HG02798 (cell line): ENCODE measurements around the gene FBXL22.

ENCODE experiments used
- ATAC-seq: cut with Tn5 transposase; IDR thresholded peaks from one replicate; pipeline ENCODE4 v1.9.1; 2021; ENCODE audit warnings: mild to moderate bottlenecking; ENCODE audit not compliant: unreplicated experiment, poor library complexity

Gene FBXL22

DNA sequence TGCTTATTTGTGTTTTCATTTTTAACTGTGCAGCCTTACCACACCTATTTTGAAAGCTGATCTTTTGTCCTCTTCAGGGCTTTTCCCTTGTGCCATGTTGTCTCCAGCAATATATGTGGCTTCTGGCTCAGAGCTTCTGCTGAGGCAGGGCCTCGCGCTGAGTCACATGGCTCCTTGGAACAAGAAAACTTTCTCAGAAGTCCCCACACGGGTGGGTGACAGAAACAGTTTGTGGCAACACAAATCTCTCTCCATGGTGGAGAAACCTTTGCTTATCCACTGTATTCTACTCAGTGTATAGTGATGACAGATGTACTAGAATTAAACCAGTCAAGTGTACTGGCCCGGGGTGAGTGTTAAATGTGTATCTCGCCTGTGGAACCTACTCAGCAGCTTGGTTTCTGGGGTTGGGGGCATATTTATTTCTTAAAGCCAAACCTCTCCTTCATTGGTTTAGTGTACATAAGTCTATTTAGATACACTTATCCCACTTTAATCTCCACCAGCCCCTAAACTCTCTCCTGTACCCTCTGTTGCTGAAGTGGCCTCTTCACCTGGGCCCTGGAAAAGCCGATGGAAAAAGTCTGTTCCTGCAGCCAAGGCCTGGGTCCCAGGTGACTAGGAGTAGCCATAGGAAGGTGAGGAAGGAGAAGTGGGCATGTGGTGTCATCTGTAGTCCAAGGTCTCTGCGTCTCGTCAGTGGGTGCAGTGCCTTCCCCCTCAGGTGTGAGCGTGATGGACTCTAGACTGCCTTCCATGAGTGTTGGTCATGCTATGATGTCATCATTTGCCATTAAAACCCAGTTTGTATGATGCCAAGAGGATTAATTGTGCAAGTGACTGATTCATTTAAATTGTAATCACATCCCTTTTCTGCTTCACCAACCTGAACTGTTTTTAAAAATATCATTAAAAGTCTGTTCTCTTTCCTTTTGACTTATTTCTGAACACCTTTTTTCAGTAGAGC, 3.2 kb upstream of the FBXL22 start:
- ATAC-seq = no peak

DNA sequence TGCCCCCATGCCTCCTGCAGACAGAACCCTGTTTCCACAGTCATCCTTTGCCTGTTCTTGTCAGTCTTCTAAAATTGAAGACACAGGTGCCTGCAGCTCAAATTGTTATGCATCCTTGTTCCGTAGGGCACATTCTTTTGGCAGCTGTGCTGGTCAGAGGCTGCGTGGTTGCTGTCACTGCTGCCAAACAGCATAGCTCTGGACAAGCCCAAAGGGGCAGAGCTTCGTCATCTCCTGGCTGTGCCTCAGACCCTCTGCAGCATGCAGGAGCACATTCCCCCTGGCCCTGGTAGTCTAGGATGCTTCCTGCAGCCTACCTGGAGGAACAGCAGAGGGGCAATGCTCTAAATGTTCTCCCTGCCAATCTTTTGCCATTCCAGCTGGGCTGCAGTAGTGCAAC, 2.1 kb upstream of the FBXL22 start:
- ATAC-seq = no peak

DNA sequence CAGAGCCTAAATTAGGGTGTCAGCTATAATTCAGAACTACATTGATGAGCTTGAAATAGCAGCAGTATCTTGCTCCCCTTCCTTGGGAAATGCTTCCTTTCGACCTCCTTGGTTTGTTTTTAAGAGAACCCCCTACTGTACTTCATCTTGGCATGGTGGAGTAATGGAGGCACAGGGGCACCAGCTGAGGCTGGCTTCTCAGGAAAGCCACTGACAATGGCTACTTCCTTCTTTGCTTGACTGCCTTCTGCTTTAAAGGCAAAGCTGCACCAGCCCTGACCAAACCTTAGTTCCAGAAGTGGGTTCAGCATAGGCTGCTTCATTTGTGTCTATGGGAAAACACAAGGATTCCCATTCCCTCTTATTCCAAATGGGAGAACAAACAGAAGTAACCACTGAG, 1.5 kb upstream of the FBXL22 start:
- no peak for ATAC-seq

DNA sequence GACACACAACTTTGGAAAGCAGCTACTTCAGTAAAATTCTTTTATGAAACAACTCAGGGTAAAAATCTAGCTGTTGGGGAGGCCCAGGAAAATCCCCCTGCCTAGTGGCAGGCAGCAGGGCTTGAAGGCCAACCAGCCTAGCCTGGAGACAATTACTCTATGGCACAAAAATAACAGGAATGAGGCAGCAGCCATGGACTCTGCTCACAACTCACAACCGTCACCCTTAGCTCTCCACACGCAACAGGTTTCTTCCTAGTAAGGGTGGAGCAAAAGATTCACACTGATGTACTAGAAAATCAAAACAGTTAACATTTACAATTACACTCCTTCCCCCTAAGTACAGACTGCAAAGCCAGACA, 530 bp upstream of the FBXL22 start:
- no peak for ATAC-seq

DNA sequence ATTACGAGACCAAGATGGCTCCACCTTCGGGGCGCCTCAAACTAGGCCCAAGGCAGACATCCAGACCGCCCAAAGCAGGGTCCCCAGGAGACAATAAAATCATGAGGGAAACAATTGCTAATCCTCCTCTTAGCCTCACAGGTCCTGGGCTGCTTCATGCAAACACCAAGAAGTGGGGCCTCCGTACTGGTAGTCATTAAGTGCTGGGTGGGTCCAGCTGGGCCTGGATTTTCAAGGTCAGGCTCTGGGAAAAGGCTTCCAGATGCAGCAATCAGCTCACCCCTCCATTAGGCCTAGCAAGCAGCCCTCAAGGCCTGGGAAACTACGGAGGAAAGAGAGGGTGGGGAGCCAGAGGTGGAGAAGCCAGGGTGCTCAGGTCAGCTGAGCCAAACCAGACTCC, 634 bp downstream of the FBXL22 start:
- no peak for ATAC-seq

DNA sequence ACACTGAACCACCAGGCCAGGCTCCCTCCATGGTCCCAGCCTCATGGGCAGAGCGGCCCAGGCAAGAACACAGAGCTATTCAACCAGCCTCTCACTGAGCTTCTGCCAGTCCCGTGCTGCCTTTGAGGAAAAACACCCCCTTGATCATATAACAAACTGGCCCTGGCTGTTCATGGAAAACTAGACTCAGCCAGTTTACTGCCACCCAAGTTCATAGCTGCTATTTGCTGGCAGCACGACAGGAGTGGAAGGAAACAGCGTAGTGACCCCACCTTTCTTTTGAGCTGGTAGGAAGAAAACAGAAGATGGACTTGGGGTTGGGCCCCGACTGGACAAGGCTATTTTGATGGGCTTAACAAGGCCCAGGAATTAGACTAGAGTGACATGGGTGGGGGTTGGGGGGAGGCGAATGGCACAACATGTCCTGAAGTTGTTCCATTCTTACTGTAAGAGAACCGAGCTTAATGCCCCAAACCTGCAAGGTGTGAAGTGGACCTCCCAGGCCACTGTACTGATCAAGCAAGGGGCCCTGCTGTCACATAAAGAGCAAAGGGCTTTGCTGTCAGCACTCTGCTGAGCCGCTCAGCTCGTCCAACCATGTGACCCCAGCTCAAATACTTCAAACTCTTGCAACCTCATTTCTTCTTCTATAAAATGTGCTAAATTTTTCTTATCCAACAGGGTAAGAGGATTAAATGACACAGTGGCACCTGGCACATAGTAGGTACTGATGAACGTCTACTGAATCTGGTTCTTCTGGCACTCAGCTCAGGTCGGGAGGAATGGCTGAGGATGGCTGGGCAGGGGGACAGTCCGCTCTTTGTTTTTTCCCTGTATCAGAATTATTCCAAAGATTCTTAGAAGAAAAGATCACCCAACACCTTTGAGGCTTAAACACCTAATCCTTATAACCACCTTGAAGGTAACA, 1.6 kb downstream of the FBXL22 start:
- ATAC-seq = no peak

DNA sequence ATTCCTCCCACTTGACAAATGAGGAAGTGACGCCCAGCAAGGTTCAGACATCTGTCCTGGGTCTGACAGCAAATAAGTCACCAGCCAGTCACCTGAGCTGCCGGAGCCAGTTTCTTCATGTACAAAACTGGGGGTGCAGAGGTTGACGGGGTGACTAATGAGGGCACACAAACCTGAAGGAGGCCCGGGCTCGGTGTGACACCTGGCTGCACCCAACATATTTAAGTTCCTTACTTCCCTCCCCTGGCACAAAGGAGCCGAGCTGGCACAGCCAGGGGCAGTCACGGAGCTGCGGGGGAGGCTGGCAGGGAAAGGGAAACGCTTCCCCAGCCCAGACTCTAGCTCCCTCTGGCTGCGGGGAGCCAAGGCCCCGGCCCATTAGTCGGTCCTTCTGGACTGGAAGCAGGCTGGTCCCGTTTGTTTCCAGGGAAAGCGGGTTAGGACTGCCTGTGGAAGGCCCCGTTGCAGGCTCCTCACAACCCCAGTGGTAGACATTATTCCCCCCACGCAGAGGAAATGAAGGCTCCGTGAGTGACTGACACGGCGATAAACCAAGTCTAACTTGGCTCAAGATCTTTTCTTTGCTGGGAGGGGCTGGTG, 2.3 kb downstream of the FBXL22 start:
- no peak for ATAC-seq

DNA sequence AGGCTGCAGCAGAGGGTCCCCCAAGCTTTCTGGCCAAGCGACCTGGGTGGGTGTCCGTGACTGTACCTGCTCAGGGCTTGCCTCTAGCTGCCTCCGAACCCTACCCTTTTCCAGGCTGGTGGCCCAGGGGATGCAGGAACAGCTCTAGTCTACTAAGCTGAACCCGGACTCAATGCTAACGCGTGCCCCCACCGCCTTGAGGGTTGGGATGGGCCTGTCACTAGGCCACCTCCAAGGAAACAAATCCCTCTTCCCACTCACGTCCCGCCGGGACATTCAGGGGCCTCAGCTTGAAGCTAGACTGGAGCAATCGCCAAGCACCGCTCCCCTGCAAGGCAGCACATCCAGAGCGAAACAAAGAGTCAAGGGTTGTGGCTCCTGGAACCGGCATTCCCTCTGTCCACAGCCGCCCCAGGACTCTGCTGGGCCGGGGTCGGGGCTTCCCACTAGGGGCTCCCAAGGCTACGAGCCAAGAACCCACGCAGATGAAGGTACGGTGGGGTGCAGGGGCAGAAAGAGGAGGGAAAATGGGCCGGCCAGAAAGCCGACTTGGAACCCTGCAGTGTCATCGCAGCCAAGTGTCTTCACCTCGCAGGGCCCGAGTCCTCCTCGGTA, 2.9 kb downstream of the FBXL22 start:
- no peak for ATAC-seq

DNA sequence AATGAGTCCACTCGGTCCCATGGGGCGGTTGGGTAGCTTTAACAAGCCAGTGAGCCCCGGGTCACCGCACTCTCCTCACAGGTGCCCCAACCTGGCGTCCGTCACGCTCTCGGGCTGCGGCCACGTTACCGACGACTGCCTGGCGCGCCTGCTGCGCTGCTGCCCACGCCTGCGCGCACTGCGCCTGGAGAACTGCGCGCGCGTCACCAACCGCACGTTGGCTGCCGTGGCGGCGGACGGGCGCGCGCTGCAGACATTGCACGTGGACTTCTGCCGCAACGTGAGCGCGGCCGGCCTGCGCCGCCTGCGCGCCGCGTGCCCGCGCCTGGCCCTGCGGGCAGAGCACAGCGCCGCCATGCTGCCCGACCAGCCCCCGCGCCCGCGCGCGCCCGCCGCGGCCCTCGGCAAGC, 3.4 kb downstream of the FBXL22 start:
- peak; percentile 86 for ATAC-seq

DNA sequence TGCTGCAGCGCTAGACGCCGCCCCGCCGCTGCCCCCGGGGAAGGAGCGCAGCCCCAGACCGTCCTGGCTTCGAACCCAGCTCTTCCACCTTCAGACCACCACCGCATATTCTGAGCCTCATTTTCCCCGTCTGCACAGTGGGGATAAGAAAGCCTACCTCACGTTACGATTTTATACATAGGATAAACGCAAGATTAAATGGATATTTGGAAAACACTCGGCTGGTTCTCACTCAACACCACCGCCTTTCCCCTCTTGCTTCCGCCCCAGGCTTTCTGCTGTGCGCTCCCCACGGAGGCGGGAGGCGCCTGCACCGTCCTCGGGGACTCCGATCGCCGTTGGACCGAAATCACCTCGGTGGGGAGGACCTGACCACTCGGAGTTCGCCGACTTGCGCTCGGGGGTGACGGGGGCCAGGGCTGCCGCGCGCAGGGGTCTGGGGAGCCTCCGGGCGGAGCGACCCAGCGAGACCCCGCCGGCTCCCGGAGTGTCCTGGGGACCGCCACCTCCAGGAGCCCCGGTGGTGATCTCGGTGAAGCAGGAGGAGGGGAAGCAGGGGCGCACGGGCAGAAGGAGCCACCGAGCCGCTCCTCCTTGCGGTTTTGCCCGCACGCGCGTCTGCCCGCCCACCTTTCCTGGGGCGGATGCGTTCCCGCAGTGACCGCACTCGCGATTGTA, 4.0 kb downstream of the FBXL22 start:
- peak; percentile 3 for ATAC-seq

DNA sequence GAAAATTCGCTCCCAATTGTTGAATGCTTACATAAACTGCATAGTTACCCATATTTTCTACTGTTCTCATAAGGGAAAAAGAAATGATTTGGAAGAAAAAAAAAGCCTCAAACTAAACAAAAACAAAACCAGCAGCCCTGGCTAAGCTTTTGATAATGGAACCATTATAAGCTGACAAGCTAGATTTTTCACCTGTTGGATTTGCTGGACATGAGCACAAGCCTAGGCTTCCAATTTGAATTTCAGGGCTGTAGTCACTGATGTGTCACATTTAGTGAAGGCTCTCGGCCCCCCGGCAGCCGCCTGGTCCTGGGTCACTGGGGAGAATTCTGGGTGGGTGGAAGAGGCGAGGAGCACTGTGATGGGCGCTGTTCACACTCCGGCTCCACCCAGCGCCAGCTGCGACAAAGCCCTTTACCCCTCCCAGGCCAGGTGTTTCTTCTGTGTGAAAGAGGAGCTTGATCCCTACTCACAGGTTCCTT, 4.6 kb downstream of the FBXL22 start:
- no peak for ATAC-seq

DNA sequence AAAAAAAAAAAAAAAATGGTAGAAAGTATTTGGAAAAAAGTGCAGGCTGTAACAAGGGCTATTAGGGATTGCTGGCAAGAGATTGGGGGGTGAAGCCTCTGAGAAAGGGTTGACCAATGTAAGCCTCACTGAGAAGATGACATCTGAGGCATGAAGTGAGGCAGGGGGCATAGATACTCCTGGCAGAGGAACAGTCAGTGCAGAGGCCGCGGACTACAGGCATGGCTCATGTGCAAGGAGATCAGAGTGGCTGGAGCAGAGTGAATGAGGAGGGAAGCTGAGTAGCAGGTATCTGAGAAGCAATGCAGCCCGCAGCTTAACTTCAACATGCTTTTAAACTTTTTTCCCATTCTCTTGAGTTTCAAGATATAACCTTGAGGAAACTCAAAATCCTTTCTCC, 5.4 kb downstream of the FBXL22 start:
- ATAC-seq = no peak

DNA sequence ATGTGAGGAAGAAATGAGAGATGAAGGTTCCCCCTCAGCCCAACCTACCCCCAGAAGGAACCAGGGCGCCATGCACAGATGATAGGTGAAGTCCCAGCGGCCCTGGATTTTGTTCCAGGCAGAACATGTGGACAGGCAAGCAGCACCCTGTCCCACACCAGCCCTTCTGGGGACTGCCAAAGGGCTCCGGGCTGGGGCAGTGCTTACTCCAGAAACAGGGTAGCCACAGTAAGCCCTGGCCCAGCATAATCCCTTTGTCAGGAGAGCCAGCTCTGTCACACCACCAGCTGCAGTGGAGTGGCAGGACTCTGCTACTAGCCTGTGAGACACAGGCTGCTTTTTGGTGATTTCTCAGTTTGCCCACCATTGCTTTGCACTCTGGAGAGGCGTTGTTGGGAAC, 6.3 kb downstream of the FBXL22 start:
- no peak for ATAC-seq

DNA sequence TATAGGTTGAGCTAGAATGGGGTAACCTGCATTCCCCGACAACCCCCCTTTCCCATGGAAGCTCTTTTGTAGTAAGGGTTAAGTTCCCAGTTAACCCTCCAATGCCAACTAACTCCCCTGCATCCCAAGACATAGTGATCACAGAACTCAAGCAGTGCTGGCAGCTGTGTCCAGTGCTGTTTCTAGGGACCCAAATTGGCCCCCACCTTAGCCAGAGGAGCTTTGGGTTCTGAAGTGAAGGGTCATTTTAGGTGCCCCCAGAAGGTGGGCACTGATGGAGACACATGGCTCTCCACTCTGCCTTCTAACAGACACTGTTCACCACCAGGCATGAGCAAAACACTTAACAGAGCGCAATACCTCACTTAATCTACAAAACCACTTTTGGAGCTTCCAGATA, 7.1 kb downstream of the FBXL22 start:
- no peak for ATAC-seq

DNA sequence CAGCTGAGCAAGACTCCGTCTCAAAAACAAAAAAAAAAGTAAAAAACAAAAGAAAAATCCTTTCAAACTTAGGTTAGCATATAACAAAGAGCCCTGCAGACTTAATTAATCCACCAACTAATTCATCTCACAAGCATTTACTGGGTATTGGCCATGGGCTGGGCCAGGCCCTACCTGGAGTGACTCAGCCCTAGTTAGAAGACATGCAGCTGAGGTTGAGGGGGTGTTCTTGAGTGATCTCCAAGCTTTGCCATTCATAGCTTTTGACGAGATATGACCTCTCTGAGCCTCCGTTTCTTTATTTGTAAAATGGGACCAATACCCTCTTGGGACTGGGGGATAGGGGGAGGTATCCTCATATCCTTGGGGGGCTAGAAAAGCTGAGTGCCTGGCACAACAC, 7.8 kb downstream of the FBXL22 start:
- no peak for ATAC-seq

DNA sequence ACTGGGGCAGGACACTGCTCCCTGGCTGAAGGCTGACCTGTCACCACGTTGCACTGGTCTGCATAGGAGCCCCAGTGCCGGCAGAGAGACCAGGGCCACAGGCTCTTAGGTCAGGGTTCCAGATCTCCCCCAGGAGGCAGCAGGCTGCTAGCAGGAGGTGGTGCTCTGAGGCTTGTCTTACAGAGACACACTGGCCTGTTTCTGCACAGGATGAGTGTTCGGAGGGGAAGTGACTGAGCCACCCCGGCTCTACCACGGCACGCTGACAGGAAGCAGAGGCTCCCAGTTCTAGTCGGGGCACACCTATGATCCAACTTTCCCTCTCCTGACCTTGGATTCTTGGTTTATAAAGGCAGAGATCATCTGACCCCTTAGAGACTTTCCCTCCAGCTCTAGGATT, 8.6 kb downstream of the FBXL22 start:
- ATAC-seq = no peak

DNA sequence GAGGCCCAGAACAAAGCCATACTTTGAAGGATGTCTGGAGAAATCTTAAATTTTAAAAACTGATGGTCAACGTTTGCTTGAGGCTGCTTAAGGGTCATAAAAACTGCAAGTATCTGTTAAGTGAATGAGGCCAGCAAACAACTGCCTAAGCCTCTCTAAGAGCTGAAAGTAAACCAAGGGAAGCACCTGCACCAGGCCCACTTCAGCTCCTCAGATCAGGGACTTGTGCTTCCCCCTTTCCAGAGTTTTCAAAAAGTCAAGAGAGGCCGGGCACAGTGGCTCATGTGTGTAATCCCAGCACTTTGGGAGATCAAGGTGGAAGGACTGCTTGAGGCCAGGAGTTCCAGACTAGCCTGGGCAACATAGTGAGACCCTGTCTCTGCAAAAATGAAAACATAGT, 9.1 kb downstream of the FBXL22 start:
- no peak for ATAC-seq

DNA sequence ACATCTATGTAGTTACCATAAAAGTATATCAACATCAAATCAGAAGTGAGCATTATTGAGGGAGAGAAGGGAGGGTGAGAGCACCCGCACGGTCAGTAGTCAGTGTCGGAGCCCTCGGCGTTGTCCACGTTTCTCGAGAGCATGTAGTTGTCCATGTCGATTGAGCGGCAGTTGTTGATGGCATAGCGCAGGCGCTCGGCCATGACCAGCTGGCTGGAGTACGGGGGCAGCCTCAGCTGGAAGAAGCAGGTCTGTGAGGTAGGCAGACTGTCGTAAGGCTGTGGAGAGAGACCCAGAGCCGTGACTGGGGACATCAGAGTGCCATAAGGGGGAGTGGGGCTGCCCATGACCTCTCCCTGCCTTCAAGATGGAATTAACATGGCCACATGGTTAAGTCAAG, 11.8 kb downstream of the FBXL22 start:
- no peak for ATAC-seq

DNA sequence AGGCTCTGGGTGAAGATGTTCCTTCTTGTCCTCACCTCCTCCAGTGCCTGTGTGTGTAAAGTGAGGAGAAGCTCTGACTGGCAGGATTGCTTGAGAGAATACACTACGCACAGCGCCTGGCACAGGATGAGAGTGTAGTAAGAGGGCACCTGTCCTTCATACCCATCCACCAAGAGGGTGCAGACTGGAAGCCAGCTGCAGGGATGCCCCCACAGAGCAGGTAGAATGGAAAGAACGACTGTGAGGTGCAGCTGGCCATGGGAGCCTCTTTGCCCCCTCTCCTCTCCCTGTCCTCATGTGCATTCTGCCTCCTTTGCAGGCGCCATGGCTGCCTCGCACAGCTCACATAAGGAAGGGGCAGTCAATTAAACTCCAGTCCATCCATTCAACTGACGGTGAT, 12.3 kb downstream of the FBXL22 start:
- ATAC-seq = no peak
